Esophagus squamous epithelium (tissue), 5 donors: Measurements from ENCODE around the gene CHERP. TPM values are rescaled to one million over a fixed set of nuclear protein-coding genes. Genes with fewer than 3 reads are reported as not detected.
"Not testable (repeated sequence)": the region's sequence is repeated elsewhere in the genome, so short reads cannot be mapped to it uniquely, and the experiment has no call there.

Source experiments
- DNase-seq: peaks from one replicate; lab custom pipeline; 2025; lab: John Stamatoyannopoulos, UW
- H3K27ac ChIP-seq, 4 donors: fragments of 200-600 bp; sonication (generic); one replicate each; pipeline ENCODE4 v1.5.1; 2016 to 2019; ENCODE audit warnings: mild to moderate bottlenecking in 1 of 4
- H3K27me3 ChIP-seq, 4 donors: fragments of 200-600 bp; sonication (generic); 1 replicate in 3 of 4; 2 replicates in 1 of 4; pipeline versions ENCODE4 v1.5.1 to v1.6.0; 2017 to 2021; ENCODE audit warnings: antibody characterized with exemption in 1 of 4
- H3K36me3 ChIP-seq, 3 donors: fragments of 200-600 bp; sonication (generic); one replicate each; pipeline ENCODE4 v1.5.1; 2016 to 2019
- H3K4me1 ChIP-seq, 3 donors: fragments of 200-600 bp; sonication (generic); one replicate each; pipeline ENCODE4 v1.5.1; 2017 to 2019
- H3K4me3 ChIP-seq, 4 donors: fragments of 200-600 bp; sonication (generic); 1 replicate in 3 of 4; 2 replicates in 1 of 4; pipeline ENCODE4 v1.5.1; 2016 to 2019; ENCODE audit warnings: mild to moderate bottlenecking in 2 of 4, moderate library complexity in 1 of 4
- H3K9me3 ChIP-seq, 3 donors: fragments of 200-600 bp; sonication (generic); one replicate each; pipeline ENCODE4 v1.5.1; 2016 to 2019
- POLR2A ChIP-seq, 4 donors: fragments of 450-650 bp; IDR thresholded peaks; one replicate each; pipeline ENCODE4 v1.6.1; 2017; ENCODE audit warnings: antibody characterized with exemption in 4 of 4, mild to moderate bottlenecking in 4 of 4, moderate library complexity in 3 of 4
- WGBS, 2 donors: methylation state at CpG; one replicate each; pipeline ENCODE4 v1.1.5; 2018; 5-methylcytosine and 5-hydroxymethylcytosine counted together
- intact Hi-C: fragments of 100-400 bp; cut with DNase I; formaldehyde crosslinking; loops from one replicate; pipeline ENCODE4 v1.15.0; 2022
- total RNA-seq, 4 donors: library from RNA; depleted of rRNA; stranded (reverse); fragments of >200 nt; gene quantifications; one replicate each; pipeline ENCODE4 v1.1.0, GENCODE V29; 2016
- TF ChIP-seq, protein P1 (sequence below), 6 experiments: fragments of 450-650 bp in 4 of 6; fragments of 200-600 bp in 2 of 6; sonication (generic) in 2 of 6; IDR thresholded peaks; one replicate each; pipeline ENCODE4 v1.5.1; 2016 to 2019; ENCODE audit warnings: antibody characterized with exemption in 6 of 6, mild to moderate bottlenecking in 4 of 6, moderate library complexity in 4 of 6
- donor health status: DM: yes; HTN: yes; CAD: no.

CHERP gene
- total RNA-seq, 4 donors from 2014 or later, result 5.5 to 11.8 (median 9.6) TPM

DNA sequence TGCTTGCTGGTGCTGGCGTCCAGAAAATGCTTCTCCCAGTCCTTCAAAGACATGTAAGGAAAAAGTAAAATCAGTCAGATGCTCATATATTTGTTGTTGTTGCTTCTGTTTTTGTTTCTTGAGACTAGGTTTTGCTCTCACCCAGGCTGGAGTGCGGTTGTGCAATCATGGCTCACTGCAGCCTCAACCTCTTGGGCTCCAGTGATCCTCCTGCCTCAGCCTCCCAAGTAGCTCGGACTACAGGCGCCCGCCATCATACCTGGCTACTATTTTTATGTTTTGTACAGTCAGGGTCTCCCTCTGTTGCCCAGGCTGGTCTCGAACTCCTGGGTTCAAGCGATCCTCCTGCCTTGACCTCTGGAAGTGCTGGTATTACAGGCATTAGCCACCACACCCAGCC, 59.5 kb downstream of the CHERP start:
- H3K36me3 ChIP-seq, result no peaks in the 10 kb centered on the region
- no peak overlapping the region for H3K4me3 ChIP-seq
- WGBS, 2 donors, result 79 to 95% methylated on average over 6 to 7 of the region's 7 CpGs
- no peak for DNase-seq
- TF ChIP-seq, protein P1, sequence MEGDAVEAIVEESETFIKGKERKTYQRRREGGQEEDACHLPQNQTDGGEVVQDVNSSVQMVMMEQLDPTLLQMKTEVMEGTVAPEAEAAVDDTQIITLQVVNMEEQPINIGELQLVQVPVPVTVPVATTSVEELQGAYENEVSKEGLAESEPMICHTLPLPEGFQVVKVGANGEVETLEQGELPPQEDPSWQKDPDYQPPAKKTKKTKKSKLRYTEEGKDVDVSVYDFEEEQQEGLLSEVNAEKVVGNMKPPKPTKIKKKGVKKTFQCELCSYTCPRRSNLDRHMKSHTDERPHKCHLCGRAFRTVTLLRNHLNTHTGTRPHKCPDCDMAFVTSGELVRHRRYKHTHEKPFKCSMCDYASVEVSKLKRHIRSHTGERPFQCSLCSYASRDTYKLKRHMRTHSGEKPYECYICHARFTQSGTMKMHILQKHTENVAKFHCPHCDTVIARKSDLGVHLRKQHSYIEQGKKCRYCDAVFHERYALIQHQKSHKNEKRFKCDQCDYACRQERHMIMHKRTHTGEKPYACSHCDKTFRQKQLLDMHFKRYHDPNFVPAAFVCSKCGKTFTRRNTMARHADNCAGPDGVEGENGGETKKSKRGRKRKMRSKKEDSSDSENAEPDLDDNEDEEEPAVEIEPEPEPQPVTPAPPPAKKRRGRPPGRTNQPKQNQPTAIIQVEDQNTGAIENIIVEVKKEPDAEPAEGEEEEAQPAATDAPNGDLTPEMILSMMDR (IDR thresholded peaks at IDR 0.05), result no peak
- TF ChIP-seq POLR2A (IDR thresholded peaks at IDR 0.05), result no peak
- intact Hi-C loops, result no loop called here
- no peaks in the 10 kb centered on the region for H3K4me1 ChIP-seq
- no peak overlapping the region for H3K27ac ChIP-seq
- H3K27me3 ChIP-seq, result no peaks in the 10 kb centered on the region
- no peaks in the 10 kb centered on the region for H3K9me3 ChIP-seq

DNA sequence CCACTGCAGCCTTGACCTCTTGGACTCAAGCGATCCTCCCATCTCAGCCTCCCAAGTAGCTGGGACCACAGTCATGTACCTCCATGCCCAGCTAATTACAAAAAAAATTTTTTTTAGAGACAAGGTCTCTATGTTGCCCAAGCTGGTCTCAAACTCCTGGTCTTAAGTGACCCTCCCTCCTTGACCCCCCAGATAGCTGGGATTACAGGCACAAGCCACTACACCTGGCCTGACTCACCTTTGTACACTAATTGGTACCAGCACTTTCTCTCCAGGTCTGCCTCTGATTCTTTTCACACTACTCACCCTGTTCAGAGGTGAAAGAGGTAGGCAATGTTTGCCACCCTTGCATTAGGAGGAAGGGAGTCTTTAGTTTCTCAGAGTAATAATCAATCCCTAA, 64.9 kb downstream of the CHERP start:
- no peak overlapping the region for H3K4me3 ChIP-seq
- intact Hi-C loops, result no loop called here
- no peaks in the 10 kb centered on the region for H3K27me3 ChIP-seq
- H3K9me3 ChIP-seq, result no peaks in the 10 kb centered on the region
- TF ChIP-seq, protein P1 (IDR thresholded peaks at IDR 0.05), result no peak
- TF ChIP-seq POLR2A (IDR thresholded peaks at IDR 0.05), result no peak
- H3K27ac ChIP-seq, result no peak overlapping the region
- H3K36me3 ChIP-seq, result no peaks in the 10 kb centered on the region
- peaks cover 0 to 4% (median 0%) of the 10 kb centered on the region in 3 donors for H3K4me1 ChIP-seq
- WGBS, 2 donors, result 100% methylated on average over 1 of the region's 1 CpG
- no peak for DNase-seq

DNA sequence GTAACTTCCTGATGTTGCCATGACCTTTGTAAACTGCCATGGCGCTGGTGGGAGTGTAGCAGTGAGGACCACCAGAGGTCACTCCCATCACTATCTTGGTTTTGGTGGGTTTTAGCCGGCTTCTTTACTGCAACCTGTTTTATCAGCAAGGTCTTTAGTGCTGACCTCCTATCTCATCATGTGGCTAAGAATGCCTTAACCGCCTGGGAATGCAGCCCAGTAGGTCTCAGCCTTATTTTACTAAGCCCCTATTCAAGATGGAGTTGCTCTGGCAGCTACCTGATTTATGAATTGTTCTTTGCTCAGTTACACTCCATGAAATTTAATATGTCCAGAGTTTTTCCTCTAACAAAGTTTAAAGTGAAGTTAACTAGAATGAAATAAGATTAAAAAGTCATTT, 65.8 kb downstream of the CHERP start:
- no peak for DNase-seq
- TF ChIP-seq POLR2A (IDR thresholded peaks at IDR 0.05), result no peak
- TF ChIP-seq, protein P1 (IDR thresholded peaks at IDR 0.05), result no peak
- peaks cover 0 to 6% (median 0%) of the 10 kb centered on the region in 3 donors for H3K4me1 ChIP-seq
- no peaks in the 10 kb centered on the region for H3K27me3 ChIP-seq
- intact Hi-C loops, result no loop called here
- no peak overlapping the region for H3K4me3 ChIP-seq
- WGBS, 2 donors, result 67 to 80% methylated on average over 3 of the region's 3 CpGs
- H3K36me3 ChIP-seq, result no peaks in the 10 kb centered on the region
- no peak overlapping the region for H3K27ac ChIP-seq
- H3K9me3 ChIP-seq, result no peaks in the 10 kb centered on the region

DNA sequence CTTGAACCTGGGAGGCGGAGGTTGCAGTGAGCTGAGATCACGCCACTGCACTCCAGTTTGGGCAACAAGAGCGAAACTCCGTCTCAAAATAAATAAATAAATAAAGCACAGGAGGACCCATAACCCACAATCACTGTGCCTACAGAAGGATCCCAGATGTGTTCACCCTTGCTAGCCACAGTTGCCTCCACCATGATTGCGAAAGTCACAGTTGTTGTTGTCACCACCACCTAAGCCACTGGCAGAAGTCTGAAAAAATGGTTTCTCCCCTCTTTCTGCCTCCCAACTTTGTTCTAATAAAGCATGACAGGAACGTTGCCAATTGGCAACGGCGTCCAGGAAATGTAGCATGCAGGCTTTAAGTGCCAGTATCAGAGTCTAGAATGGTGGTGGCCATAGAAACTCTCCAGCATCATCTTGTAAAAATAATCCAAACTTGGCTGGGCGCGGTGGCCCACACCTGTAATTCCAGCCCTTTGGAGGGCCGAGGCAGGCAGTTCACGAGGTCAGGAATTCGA, 68.3 kb downstream of the CHERP start:
- WGBS, 2 donors, result 75 to 86% methylated on average over 6 to 10 of the region's 13 CpGs
- TF ChIP-seq, protein P1 (IDR thresholded peaks at IDR 0.05), result no peak
- TF ChIP-seq POLR2A (IDR thresholded peaks at IDR 0.05), result no peak
- no peak for DNase-seq
- H3K4me1 ChIP-seq, result peaks cover 18 to 30% (median 18%) of the 10 kb centered on the region in 3 donors
- H3K36me3 ChIP-seq, result peaks cover 0 to 3% (median 0%) of the 10 kb centered on the region in 3 donors
- H3K4me3 ChIP-seq, result no peak overlapping the region
- H3K9me3 ChIP-seq, result no peaks in the 10 kb centered on the region
- no peak overlapping the region for H3K27ac ChIP-seq
- intact Hi-C loops, result no loop called here
- no peaks in the 10 kb centered on the region for H3K27me3 ChIP-seq

DNA sequence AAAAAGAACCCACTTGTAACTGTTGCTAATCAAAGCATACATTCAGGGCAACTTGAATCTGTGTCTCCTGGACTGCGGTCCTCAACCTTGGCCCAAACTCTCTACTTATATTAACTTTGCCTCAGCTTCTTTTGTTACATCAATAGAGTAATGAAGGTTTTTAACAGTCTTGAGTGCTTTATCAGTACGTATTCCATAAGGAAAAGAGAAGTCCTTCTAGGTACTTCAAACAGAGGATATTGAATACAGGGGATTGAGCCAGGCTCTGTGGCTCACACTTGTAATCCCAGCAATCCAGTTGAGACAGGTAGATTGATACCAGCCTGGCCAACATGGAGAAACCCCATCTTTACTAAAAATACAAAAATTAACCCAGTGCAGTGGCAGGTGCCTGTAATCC, 69.2 kb downstream of the CHERP start:
- peaks cover 18 to 40% (median 18%) of the 10 kb centered on the region in 3 donors for H3K4me1 ChIP-seq
- WGBS, 2 donors, result 100% methylated on average over 2 of the region's 2 CpGs
- H3K9me3 ChIP-seq, result no peaks in the 10 kb centered on the region
- no peak overlapping the region for H3K4me3 ChIP-seq
- intact Hi-C loops, result no loop called here
- TF ChIP-seq, protein P1 (IDR thresholded peaks at IDR 0.05), result no peak
- no peak for TF ChIP-seq POLR2A (IDR thresholded peaks at IDR 0.05)
- H3K27ac ChIP-seq, result no peak overlapping the region
- no peak for DNase-seq
- no peaks in the 10 kb centered on the region for H3K27me3 ChIP-seq
- H3K36me3 ChIP-seq, result peaks cover 0 to 6% (median 0%) of the 10 kb centered on the region in 3 donors

DNA sequence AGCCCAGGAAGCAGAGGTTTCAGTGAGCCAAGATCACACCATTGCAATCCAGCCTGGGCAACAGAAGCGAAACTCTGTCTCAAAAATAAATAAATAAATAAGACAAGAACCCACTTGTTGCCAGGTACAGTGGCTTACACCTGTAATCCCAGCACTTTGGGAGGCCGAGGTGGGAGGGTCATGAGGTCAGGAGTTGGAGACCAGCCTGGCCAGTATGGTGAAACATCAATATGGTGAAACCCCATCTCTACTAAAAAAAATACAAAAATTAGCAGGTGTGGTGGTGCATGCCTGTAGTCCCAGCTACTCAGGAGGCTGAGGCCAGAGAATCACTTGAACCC, 69.7 kb downstream of the CHERP start:
- H3K9me3 ChIP-seq, H3K36me3 ChIP-seq, DNase-seq, H3K27me3 ChIP-seq, intact Hi-C loops: not testable (repeated sequence)
- Histone ChIP-seq H3K27ac (peak overlapping the region; percentile 94 to 96 (median 95)), H3K4me1 (peaks cover 18 to 44% (median 18%) of the 10 kb centered on the region in 3 donors), H3K4me3 (peak overlapping the region; percentile 82 to 99 (median 92))
- WGBS, 2 donors, result 35% methylated on average over 2 of the region's 2 CpGs
